Liver (tissue), 10 donors: ENCODE measurements around the gene ENPP7. TPM values are rescaled to one million over a fixed set of nuclear protein-coding genes. Genes with fewer than 3 reads are reported as not detected.

Experiments used
- DNase-seq: peaks from one replicate; pipeline ENCODE4 v3.0.0-alpha.2; 2017; ENCODE audit warnings: low spot score
- H3K27ac ChIP-seq, 2 donors: one replicate each; pipeline ENCODE4 v1.7.0; 2013; ENCODE audit warnings: inconsistent platforms in 2 of 2, low read length in 2 of 2, control low read depth in 1 of 2, low read depth in 1 of 2, mild to moderate bottlenecking in 1 of 2
- H3K27me3 ChIP-seq, 4 donors: one replicate each; pipeline versions ENCODE4 v1.6.1 to v1.7.0; 2013; ENCODE audit warnings: low read length in 3 of 4, inconsistent platforms in 1 of 4, mild to moderate bottlenecking in 1 of 4, moderate library complexity in 1 of 4; ENCODE audit not compliant: control insufficient read depth in 4 of 4, insufficient read depth in 4 of 4
- H3K36me3 ChIP-seq, 4 donors: one replicate each; pipeline versions ENCODE4 v1.6.1 to v1.7.0; 2013; ENCODE audit warnings: low read length in 3 of 4, mild to moderate bottlenecking in 3 of 4, low read depth in 1 of 4, moderate library complexity in 1 of 4; ENCODE audit not compliant: control insufficient read depth in 4 of 4, insufficient read depth in 3 of 4
- H3K4me1 ChIP-seq, 4 donors: one replicate each; pipeline versions ENCODE4 v1.6.1 to v1.7.0; 2013; ENCODE audit warnings: low read length in 3 of 4, mild to moderate bottlenecking in 3 of 4, moderate library complexity in 1 of 4; ENCODE audit not compliant: control insufficient read depth in 4 of 4, insufficient read depth in 4 of 4
- H3K4me3 ChIP-seq, 3 donors: one replicate each; pipeline versions ENCODE4 v1.6.1 to v1.7.0; 2013; ENCODE audit warnings: low read length in 3 of 3, control low read depth in 1 of 3, low read depth in 1 of 3, mild to moderate bottlenecking in 1 of 3
- H3K9ac ChIP-seq, 2 donors: one replicate each; pipeline ENCODE4 v1.7.0; 2013; ENCODE audit warnings: low read length in 2 of 2, mild to moderate bottlenecking in 2 of 2, moderate library complexity in 2 of 2, control low read depth in 1 of 2, low read depth in 1 of 2
- H3K9me3 ChIP-seq, 4 donors: one replicate each; pipeline versions ENCODE4 v1.6.1 to v1.7.0; 2013; ENCODE audit warnings: low read length in 3 of 4; ENCODE audit not compliant: control insufficient read depth in 4 of 4
- EGR1 ChIP-seq, 2 donors: IDR thresholded peaks; 2 replicates each; pipeline ENCODE4 v1.6.1; 2016 to 2018; ENCODE audit warnings: antibody characterized with exemption in 2 of 2, low read depth in 2 of 2
- FOXA2 ChIP-seq: IDR thresholded peaks from 2 replicates; pipeline ENCODE4 v1.6.1; 2016; ENCODE audit warnings: antibody characterized with exemption
- GABPA ChIP-seq, 2 donors: IDR thresholded peaks in 1 of 2; conservative IDR thresholded peaks in 1 of 2; 2 replicates each; pipeline ENCODE4 v1.6.1; 2016; ENCODE audit warnings: antibody characterized with exemption in 2 of 2, mild to moderate bottlenecking in 1 of 2, moderate library complexity in 1 of 2
- HNF4A ChIP-seq, 2 donors: conservative IDR thresholded peaks; 2 replicates each; pipeline ENCODE4 v1.6.1; 2016; ENCODE audit warnings: antibody characterized with exemption in 2 of 2, mild to moderate bottlenecking in 2 of 2
- HNF4G ChIP-seq: IDR thresholded peaks from 2 replicates; pipeline ENCODE4 v1.6.1; 2016; ENCODE audit warnings: antibody characterized with exemption
- JUND ChIP-seq, 2 donors: IDR thresholded peaks; 2 replicates each; pipeline ENCODE4 v1.6.1; 2016; ENCODE audit warnings: antibody characterized with exemption in 2 of 2
- RAD21 ChIP-seq, 2 donors: IDR thresholded peaks; 2 replicates each; pipeline ENCODE4 v1.6.1; 2016; ENCODE audit warnings: antibody characterized with exemption in 2 of 2, mild to moderate bottlenecking in 2 of 2
- RXRA ChIP-seq, 2 donors: IDR thresholded peaks; 2 replicates each; pipeline ENCODE4 v1.6.1; 2017 to 2018; ENCODE audit warnings: antibody characterized with exemption in 2 of 2, mild to moderate bottlenecking in 1 of 2
- SP1 ChIP-seq: IDR thresholded peaks from 2 replicates; pipeline ENCODE4 v1.6.1; 2018; ENCODE audit warnings: antibody characterized with exemption, mild to moderate bottlenecking
- TAF1 ChIP-seq: conservative IDR thresholded peaks from 2 replicates; pipeline ENCODE4 v1.6.1; 2016; ENCODE audit warnings: antibody characterized with exemption, mild to moderate bottlenecking
- WGBS: extraction: QIAGEN DNeasy Blood & Tissue Kit; methylation state at CpG from one replicate; pipeline ENCODE4 v1.1.7; 2013; 5-methylcytosine and 5-hydroxymethylcytosine counted together
- polyA plus RNA-seq, 2 donors: library from polyadenylated mRNA; stranded (reverse) in 1 of 2; unstranded in 1 of 2; fragments of 200-250 nt in 1 of 2; fragments of >200 nt in 1 of 2; fragmentation: Nextera tagmentation in 1 of 2; extraction: Ambion mirVana in 1 of 2; gene quantifications; one replicate each; pipeline versions ENCODE4 v1.2.1 to v1.2.3, GENCODE V29; 2013 to 2015
- small RNA-seq: library from RNA; depleted of rRNA; stranded (forward); fragments of <200 nt; gene quantifications from one replicate; pipeline ENCODE3, GENCODE V24; 2014
- total RNA-seq, 2 donors: library from RNA; depleted of rRNA; stranded (reverse); fragments of >200 nt; gene quantifications; one replicate each; pipeline ENCODE4 v1.2.3, GENCODE V29; 2014
- TF ChIP-seq, protein P1 (sequence below): IDR thresholded peaks from 2 replicates; pipeline ENCODE4 v1.6.1; 2016; ENCODE audit warnings: antibody characterized with exemption, mild to moderate bottlenecking
- TF ChIP-seq, protein P2 (sequence below): IDR thresholded peaks from 2 replicates; pipeline ENCODE4 v1.6.1; 2016; ENCODE audit warnings: antibody characterized with exemption
- TF ChIP-seq, protein P3 (sequence below): fragments of 150-350 bp; IDR thresholded peaks from 2 replicates; pipeline ENCODE4 v1.5.1; 2017; ENCODE audit warnings: improper control_type of control experiment, low read depth, low read length; ENCODE audit not compliant: missing input control
- TF ChIP-seq, protein P4 (sequence below): IDR thresholded peaks from 2 replicates; pipeline ENCODE4 v1.6.1; 2016; ENCODE audit warnings: antibody characterized with exemption
- donor health status: healthy.
- donor health status: healthy.
- donor health status: healthy.
- donor health status: healthy.
- donor health status: healthy.

The ENPP7 gene
- total and polyA plus RNA-seq, 4 donors, result 1.7 to 12.0 (median 3.9) TPM

DNA sequence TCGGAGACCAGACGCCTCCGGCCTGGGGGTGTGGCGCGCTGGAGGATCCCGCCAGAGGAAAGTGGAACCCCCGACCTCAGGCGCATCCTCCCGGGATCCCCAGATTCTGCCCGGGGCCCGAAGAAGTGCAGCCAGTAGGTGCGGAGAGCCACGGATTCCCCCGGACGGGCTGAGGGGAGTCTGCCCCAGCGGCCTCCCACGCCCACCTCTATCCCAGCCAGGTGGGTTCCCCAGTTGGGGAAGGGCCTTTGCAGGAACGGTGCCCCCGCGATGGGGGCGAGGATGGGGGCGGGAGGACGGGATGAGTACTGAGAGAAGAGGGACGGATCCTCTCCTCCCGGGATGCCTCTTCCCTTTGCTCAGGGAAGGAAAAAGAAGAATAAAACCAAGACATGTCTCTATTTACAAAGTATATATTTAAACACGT is 61.0 kb downstream of the ENPP7 start:
- peaks cover 6 to 19% (median 14%) of the 10 kb centered on the region in 4 donors for H3K4me1 ChIP-seq
- TF ChIP-seq, protein P1, sequence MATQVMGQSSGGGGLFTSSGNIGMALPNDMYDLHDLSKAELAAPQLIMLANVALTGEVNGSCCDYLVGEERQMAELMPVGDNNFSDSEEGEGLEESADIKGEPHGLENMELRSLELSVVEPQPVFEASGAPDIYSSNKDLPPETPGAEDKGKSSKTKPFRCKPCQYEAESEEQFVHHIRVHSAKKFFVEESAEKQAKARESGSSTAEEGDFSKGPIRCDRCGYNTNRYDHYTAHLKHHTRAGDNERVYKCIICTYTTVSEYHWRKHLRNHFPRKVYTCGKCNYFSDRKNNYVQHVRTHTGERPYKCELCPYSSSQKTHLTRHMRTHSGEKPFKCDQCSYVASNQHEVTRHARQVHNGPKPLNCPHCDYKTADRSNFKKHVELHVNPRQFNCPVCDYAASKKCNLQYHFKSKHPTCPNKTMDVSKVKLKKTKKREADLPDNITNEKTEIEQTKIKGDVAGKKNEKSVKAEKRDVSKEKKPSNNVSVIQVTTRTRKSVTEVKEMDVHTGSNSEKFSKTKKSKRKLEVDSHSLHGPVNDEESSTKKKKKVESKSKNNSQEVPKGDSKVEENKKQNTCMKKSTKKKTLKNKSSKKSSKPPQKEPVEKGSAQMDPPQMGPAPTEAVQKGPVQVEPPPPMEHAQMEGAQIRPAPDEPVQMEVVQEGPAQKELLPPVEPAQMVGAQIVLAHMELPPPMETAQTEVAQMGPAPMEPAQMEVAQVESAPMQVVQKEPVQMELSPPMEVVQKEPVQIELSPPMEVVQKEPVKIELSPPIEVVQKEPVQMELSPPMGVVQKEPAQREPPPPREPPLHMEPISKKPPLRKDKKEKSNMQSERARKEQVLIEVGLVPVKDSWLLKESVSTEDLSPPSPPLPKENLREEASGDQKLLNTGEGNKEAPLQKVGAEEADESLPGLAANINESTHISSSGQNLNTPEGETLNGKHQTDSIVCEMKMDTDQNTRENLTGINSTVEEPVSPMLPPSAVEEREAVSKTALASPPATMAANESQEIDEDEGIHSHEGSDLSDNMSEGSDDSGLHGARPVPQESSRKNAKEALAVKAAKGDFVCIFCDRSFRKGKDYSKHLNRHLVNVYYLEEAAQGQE, result no peak
- TF ChIP-seq GABPA (IDR thresholded peaks at IDR 0.05 in 1 of 2, conservative IDR thresholded peaks at IDR 0.05 in 1 of 2) (no peak), HNF4G (no peak), JUND (IDR thresholded peaks at IDR 0.05) (no peak), RXRA (IDR thresholded peaks at IDR 0.05) (no peak), RAD21 (IDR thresholded peaks at IDR 0.05) (no peak), TAF1 (no peak), FOXA2 (no peak), EGR1 (IDR thresholded peaks at IDR 0.05; ENCODE audit: low read depth in 2 of 2) (no peak), HNF4A (conservative IDR thresholded peaks at IDR 0.05) (no peak), SP1 (no peak)
- TF ChIP-seq, protein P2, sequence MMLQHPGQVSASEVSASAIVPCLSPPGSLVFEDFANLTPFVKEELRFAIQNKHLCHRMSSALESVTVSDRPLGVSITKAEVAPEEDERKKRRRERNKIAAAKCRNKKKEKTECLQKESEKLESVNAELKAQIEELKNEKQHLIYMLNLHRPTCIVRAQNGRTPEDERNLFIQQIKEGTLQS, result no peak
- TF ChIP-seq, protein P3, sequence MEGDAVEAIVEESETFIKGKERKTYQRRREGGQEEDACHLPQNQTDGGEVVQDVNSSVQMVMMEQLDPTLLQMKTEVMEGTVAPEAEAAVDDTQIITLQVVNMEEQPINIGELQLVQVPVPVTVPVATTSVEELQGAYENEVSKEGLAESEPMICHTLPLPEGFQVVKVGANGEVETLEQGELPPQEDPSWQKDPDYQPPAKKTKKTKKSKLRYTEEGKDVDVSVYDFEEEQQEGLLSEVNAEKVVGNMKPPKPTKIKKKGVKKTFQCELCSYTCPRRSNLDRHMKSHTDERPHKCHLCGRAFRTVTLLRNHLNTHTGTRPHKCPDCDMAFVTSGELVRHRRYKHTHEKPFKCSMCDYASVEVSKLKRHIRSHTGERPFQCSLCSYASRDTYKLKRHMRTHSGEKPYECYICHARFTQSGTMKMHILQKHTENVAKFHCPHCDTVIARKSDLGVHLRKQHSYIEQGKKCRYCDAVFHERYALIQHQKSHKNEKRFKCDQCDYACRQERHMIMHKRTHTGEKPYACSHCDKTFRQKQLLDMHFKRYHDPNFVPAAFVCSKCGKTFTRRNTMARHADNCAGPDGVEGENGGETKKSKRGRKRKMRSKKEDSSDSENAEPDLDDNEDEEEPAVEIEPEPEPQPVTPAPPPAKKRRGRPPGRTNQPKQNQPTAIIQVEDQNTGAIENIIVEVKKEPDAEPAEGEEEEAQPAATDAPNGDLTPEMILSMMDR, result no peak
- TF ChIP-seq, protein P4, sequence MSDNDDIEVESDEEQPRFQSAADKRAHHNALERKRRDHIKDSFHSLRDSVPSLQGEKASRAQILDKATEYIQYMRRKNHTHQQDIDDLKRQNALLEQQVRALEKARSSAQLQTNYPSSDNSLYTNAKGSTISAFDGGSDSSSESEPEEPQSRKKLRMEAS, result no peak
- H3K27me3 ChIP-seq, result peaks cover 0 to 15% (median 9%) of the 10 kb centered on the region in 4 donors

More for the DNA sequence above, 61.0 kb downstream of the ENPP7 start:
- Histone ChIP-seq H3K36me3 (peaks cover 0 to 6% (median 0%) of the 10 kb centered on the region in 4 donors), H3K27ac (no peak overlapping the region), H3K9ac (no peak overlapping the region), H3K4me3 (no peak overlapping the region), H3K9me3 (no peaks in the 10 kb centered on the region)
- 7% methylated on average over 26 of the region's 26 CpGs for WGBS
- no peak for DNase-seq

Small RNAs within 50 kb of the gene (small RNA-seq; reads per million reads assigned to genes)
- gene MIR4739, result not detected

Other genes starting within 250 kb of the ENPP7 start
- not detected for gene RBFOX3, start 119.9 kb upstream of the ENPP7 start, total RNA-seq
- gene RBFOX3, start 119.9 kb upstream of the ENPP7 start, polyA plus RNA-seq, result under 1 TPM in 1 of 2 donors, not detected in 1; 0.05 TPM
- gene CBX2, start 47.2 kb downstream of the ENPP7 start, total RNA-seq, result 1 to 10 TPM in 1 of 2 donors, under 1 TPM in 1; 0.33 to 2.4 TPM
- under 1 TPM; 0.36 to 0.69 TPM for gene CBX2, start 47.2 kb downstream of the ENPP7 start, polyA plus RNA-seq
- 1 to 10 TPM; 1.4 to 2.3 TPM for gene CBX8, start 66.1 kb downstream of the ENPP7 start, total RNA-seq
- 1 to 10 TPM in 1 of 2 donors, under 1 TPM in 1; 0.75 to 2.7 TPM for gene CBX8, start 66.1 kb downstream of the ENPP7 start, polyA plus RNA-seq
- gene CBX4, start 108.5 kb downstream of the ENPP7 start, total RNA-seq, result 1 to 10 TPM; 4.8 to 7.7 TPM
- 1 to 10 TPM; 4.9 to 8.9 TPM for gene CBX4, start 108.5 kb downstream of the ENPP7 start, polyA plus RNA-seq